Measurements from ENCODE around the gene ATRNL1. TPM values are rescaled to one million over a fixed set of nuclear protein-coding genes. Genes with fewer than 3 reads are reported as not detected.
"Not testable (repeated sequence)": the region's sequence is repeated elsewhere in the genome, so short reads cannot be mapped to it uniquely, and the experiment has no call there.

The ATRNL1 gene
- total RNA-seq, 1 donor from 2014 or later = 66.0 TPM

DNA sequence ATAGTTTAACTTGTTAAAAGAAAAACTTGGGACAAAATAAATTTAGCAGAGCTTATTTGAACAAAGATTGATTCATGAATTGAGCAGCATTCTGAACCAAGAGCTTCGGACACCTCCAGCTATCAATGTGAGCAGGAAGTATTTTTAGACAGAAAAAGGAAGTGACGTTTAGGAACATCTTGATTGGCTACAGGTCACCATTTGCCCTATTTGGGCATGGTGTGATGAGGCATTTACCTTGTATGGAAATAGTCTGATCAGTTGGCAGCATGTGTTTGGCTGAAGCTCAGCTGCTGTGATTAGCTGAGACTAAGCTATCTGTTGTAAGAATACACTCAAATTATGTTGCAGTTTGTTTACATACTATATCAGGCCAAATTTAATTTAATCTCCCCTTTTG lies 185.1 kb downstream of the ATRNL1 start:
- peaks cover 6% of the 10 kb centered on the region for H3K36me3 Mint-ChIP-seq (ENCODE audit: low read depth)
- no peaks in the 10 kb centered on the region for H3K27me3 Mint-ChIP-seq (ENCODE audit: low read depth)
- H3K4me3 Mint-ChIP-seq (ENCODE audit: unreplicated experiment) = no peak overlapping the region
- no peak for TF ChIP-seq CTCF (IDR thresholded peaks at IDR 0.05)
- no peak overlapping the region for H3K27ac Mint-ChIP-seq (ENCODE audit: unreplicated experiment)
- H3K9me3 Mint-ChIP-seq (ENCODE audit: low read depth) = no peaks in the 10 kb centered on the region
- DNase-seq (ENCODE audit: low spot score) = no peak
- H3K4me1 Mint-ChIP-seq (ENCODE audit: low read depth) = peaks cover 2% of the 10 kb centered on the region

DNA sequence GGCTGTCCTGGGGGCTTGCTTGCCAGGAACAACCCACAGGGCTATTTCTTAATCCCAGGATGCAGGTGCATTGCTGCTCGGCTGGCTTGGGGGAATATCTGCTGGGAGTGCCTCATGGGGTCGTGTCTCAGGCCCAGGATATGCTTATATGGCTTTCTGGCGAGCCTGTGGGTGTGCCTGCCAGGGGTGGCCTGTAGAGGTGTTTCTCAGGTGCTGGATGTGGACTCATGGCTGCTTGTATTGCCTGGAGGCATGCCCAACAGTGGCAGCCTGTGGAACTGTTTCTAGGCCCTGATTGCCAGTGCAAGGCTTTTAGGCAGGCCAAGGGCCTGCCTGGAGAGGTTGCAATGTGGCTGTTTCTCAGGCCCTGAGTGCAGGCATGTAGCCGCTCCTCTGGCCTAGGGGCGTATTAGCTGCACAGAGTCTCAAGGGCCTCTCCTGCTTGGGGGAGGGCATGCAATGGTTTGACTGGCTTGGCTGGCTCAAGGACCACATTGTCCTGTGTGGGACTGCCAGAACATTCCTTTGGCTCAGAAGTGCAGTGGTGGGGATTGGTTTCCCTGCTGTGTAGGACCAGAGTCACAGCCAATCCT lies 202.1 kb downstream of the ATRNL1 start:
- H3K27me3 Mint-ChIP-seq (ENCODE audit: low read depth) = no peaks in the 10 kb centered on the region
- TF ChIP-seq CTCF (IDR thresholded peaks at IDR 0.05) = no peak
- peaks cover 35% of the 10 kb centered on the region for H3K9me3 Mint-ChIP-seq (ENCODE audit: low read depth)
- no peak overlapping the region for H3K4me3 Mint-ChIP-seq (ENCODE audit: unreplicated experiment)
- H3K36me3 Mint-ChIP-seq (ENCODE audit: low read depth) = peaks cover 26% of the 10 kb centered on the region
- DNase-seq (ENCODE audit: low spot score) = no peak
- no peak overlapping the region for H3K27ac Mint-ChIP-seq (ENCODE audit: unreplicated experiment)
- peaks cover 3% of the 10 kb centered on the region for H3K4me1 Mint-ChIP-seq (ENCODE audit: low read depth)

GRCh38 chr10:115300080-115300479 lies 206.9 kb downstream of the ATRNL1 start:
- Mint-ChIP-seq H3K27ac (ENCODE audit: unreplicated experiment) (no peak overlapping the region), H3K9me3 (ENCODE audit: low read depth) (no peaks in the 10 kb centered on the region), H3K27me3 (ENCODE audit: low read depth) (no peaks in the 10 kb centered on the region), H3K36me3 (ENCODE audit: low read depth) (peaks cover 4% of the 10 kb centered on the region), H3K4me3 (ENCODE audit: unreplicated experiment) (no peak overlapping the region), H3K4me1 (ENCODE audit: low read depth) (peaks cover 5% of the 10 kb centered on the region)
- no peak for DNase-seq (ENCODE audit: low spot score)
- TF ChIP-seq CTCF (IDR thresholded peaks at IDR 0.05) = no peak

DNA sequence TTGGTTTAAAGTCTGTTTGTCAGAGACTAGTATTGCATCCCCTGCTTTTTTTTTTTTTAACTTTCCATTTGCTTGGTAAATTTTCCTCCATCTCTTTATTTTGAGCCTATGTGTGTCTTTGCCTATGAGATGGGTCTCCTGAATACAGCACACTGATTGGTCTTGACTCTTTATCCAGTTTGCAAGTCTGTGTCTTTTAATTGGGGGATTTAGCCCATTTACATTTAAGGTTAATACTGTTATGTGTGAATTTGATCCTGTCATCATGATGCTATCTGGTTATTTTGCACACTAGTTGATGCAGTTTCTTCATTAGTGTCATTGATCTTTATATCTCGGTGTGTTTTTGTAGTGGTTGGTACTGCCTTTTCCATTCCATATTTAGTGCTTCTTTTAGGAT lies 226.5 kb downstream of the ATRNL1 start:
- not testable (repeated sequence) for H3K4me3 Mint-ChIP-seq (ENCODE audit: unreplicated experiment); H3K27ac Mint-ChIP-seq (ENCODE audit: unreplicated experiment); H3K27me3 Mint-ChIP-seq (ENCODE audit: low read depth); H3K4me1 Mint-ChIP-seq (ENCODE audit: low read depth); DNase-seq (ENCODE audit: low spot score)
- Mint-ChIP-seq H3K36me3 (ENCODE audit: low read depth) (peaks cover 16% of the 10 kb centered on the region), H3K9me3 (ENCODE audit: low read depth) (peaks cover 24% of the 10 kb centered on the region)

DNA sequence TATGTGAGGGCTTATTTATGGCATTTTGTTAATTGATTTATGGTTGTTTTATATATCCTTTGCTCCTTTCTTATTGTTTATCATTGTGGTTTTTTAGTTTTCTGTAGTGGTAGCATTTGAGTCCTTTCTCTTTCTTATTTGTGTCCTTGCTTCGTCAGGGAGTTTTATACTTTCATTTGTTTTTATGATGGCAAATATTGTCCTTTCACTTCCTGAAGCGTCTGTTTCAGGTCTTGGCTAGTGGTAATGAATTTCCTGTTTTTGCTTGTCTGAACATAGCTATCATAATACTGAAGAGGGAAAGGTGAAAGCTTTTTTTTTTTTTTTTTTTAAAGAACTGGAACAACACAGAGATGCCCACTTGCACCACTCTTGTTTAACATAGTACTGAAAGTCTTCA lies 228.2 kb downstream of the ATRNL1 start:
- Mint-ChIP-seq H3K4me1 (ENCODE audit: low read depth) (peaks cover 7% of the 10 kb centered on the region), H3K9me3 (ENCODE audit: low read depth) (peaks cover 29% of the 10 kb centered on the region), H3K36me3 (ENCODE audit: low read depth) (peaks cover 17% of the 10 kb centered on the region), H3K27ac (ENCODE audit: unreplicated experiment) (no peak overlapping the region), H3K4me3 (ENCODE audit: unreplicated experiment) (no peak overlapping the region), H3K27me3 (ENCODE audit: low read depth) (no peaks in the 10 kb centered on the region)
- TF ChIP-seq CTCF (IDR thresholded peaks at IDR 0.05) = no peak
- no peak for DNase-seq (ENCODE audit: low spot score)

DNA sequence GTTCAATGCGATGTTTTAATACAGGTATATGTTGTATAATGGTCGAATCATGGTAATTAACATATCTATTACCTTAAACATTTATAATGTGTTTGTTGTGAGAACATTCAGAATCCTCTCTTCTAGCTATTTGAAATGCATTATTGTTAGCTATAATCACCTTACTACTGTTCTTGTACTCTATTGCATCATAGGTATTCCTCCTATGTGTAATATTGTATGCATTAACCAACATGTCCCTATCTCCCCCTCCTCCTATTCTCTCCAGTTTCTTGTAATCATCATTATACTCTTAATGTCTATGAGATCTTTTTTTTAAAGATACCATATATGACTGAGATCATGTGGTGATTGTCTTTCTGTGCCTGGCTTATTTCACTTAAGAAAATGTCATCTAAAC lies 235.2 kb downstream of the ATRNL1 start:
- Mint-ChIP-seq H3K36me3 (ENCODE audit: low read depth) (peaks cover 12% of the 10 kb centered on the region), H3K27ac (ENCODE audit: unreplicated experiment) (no peak overlapping the region), H3K27me3 (ENCODE audit: low read depth) (no peaks in the 10 kb centered on the region), H3K4me1 (ENCODE audit: low read depth) (peaks cover 7% of the 10 kb centered on the region), H3K9me3 (ENCODE audit: low read depth) (peaks cover 16% of the 10 kb centered on the region), H3K4me3 (ENCODE audit: unreplicated experiment) (no peak overlapping the region)
- TF ChIP-seq CTCF (IDR thresholded peaks at IDR 0.05) = no peak
- DNase-seq (ENCODE audit: low spot score) = no peak
